Omental fat pad (tissue), 4 donors: ENCODE measurements around the gene ESRRA. TPM values are rescaled to one million over a fixed set of nuclear protein-coding genes. Genes with fewer than 3 reads are reported as not detected.

Experiments used
- ATAC-seq: fragments of 150-250 bp; one replicate; pipeline ENCODE4 v1.9.1; 2016; ENCODE audit warnings: mild to moderate bottlenecking, moderate library complexity; ENCODE audit not compliant: low FRiP score
- DNase-seq: peaks from one replicate; pipeline ENCODE4 v3.0.0-alpha.2; 2019; ENCODE audit warnings: low spot score
- CTCF ChIP-seq, 3 donors: fragments of 450-650 bp; IDR thresholded peaks; one replicate each; pipeline ENCODE4 v1.5.1; 2016 to 2017; ENCODE audit warnings: antibody characterized with exemption in 3 of 3, mild to moderate bottlenecking in 3 of 3, moderate library complexity in 2 of 3
- small RNA-seq: library from RNA; depleted of rRNA; stranded (forward); fragments of <200 nt; gene quantifications from one replicate; pipeline ENCODE3, GENCODE V24; 2016
- total RNA-seq, 4 donors: library from RNA; depleted of rRNA; stranded (reverse); fragments of >200 nt; gene quantifications; one replicate each; pipeline ENCODE4 v1.1.0, GENCODE V29; 2016

The ESRRA gene
- total RNA-seq, 4 donors from 2014 or later = 32.1 to 50.8 (median 44.6) TPM

- no peak for TF ChIP-seq CTCF (IDR thresholded peaks at IDR 0.05)
- ATAC-seq = no peak
- no peak for DNase-seq
These were observed 55.2 kb downstream of the ESRRA start for GRCh38 chr11:64360448-64360921.

- no peak for TF ChIP-seq CTCF (IDR thresholded peaks at IDR 0.05)
- no peak for ATAC-seq
- DNase-seq = no peak
These were observed 56.3 kb downstream of the ESRRA start for GRCh38 chr11:64361659-64362058.

- DNase-seq = no peak
These were observed 57.0 kb downstream of the ESRRA start for GRCh38 chr11:64362339-64362738.

GRCh38 chr11:64364435-64364834 lies 59.1 kb downstream of the ESRRA start:
- TF ChIP-seq CTCF (IDR thresholded peaks at IDR 0.05) = no peak
- no peak for DNase-seq

More at GRCh38 chr11:64362339-64362738, 57.0 kb downstream of the ESRRA start:
- ATAC-seq = no peak
- TF ChIP-seq CTCF (IDR thresholded peaks at IDR 0.05) = no peak

GRCh38 chr11:64364911-64365310 lies 59.6 kb downstream of the ESRRA start:
- DNase-seq (no peak), ATAC-seq (no peak)
- TF ChIP-seq CTCF (IDR thresholded peaks at IDR 0.05) = no peak

More at GRCh38 chr11:64364435-64364834, 59.1 kb downstream of the ESRRA start:
- no peak for ATAC-seq

Small RNA genes within 50 kb of the gene (small RNA-seq; reads per million reads assigned to genes)
- gene MIR7155 = 0.64 reads per million
- gene RF00019 = not detected

Other genes starting within 250 kb of the ESRRA start
- gene MACROD1, start 139.4 kb upstream of the ESRRA start, total RNA-seq = 10 to 100 TPM; 13.8 to 40.9 (median 26.2) TPM
- gene STIP1, start 119.4 kb upstream of the ESRRA start, total RNA-seq = 100 to 1,000 TPM in 2 of 4 donors, 10 to 100 TPM in 2; 73.0 to 174 (median 135) TPM
- 100 to 1,000 TPM in 1 of 4 donors, 10 to 100 TPM in 3; 35.0 to 101 (median 45.6) TPM for gene FERMT3, start 98.8 kb upstream of the ESRRA start, total RNA-seq
- gene TRPT1, start 79.3 kb upstream of the ESRRA start, total RNA-seq = 10 to 100 TPM; 26.3 to 56.6 (median 37.3) TPM
- gene NUDT22, start 79.2 kb upstream of the ESRRA start, total RNA-seq = 10 to 100 TPM; 22.8 to 47.8 (median 38.0) TPM
- 10 to 100 TPM; 19.2 to 25.8 (median 21.6) TPM for gene DNAJC4, start 75.0 kb upstream of the ESRRA start, total RNA-seq
- 100 to 1,000 TPM in 3 of 4 donors, 10 to 100 TPM in 1; 89.2 to 172 (median 149) TPM for gene VEGFB, start 70.9 kb upstream of the ESRRA start, total RNA-seq
- 10 to 100 TPM; 41.8 to 78.5 (median 49.5) TPM for gene FKBP2, start 64.4 kb upstream of the ESRRA start, total RNA-seq
- gene PPP1R14B, start 58.6 kb upstream of the ESRRA start, total RNA-seq = 100 to 1,000 TPM in 1 of 4 donors, 10 to 100 TPM in 3; 95.0 to 140 (median 97.9) TPM
- 10 to 100 TPM; 14.7 to 26.5 (median 19.7) TPM for gene PLCB3, start 54.0 kb upstream of the ESRRA start, total RNA-seq
- 10 to 100 TPM; 47.9 to 89.7 (median 78.8) TPM for gene BAD, start 20.9 kb upstream of the ESRRA start, total RNA-seq
- 10 to 100 TPM in 3 of 4 donors, 1 to 10 TPM in 1; 8.2 to 20.6 (median 12.7) TPM for gene GPR137, start 19.7 kb upstream of the ESRRA start, total RNA-seq
- not detected for gene KCNK4, start 14.2 kb upstream of the ESRRA start, total RNA-seq
- gene CATSPERZ, start 5.2 kb upstream of the ESRRA start, total RNA-seq = not detected
- 100 to 1,000 TPM; 180 to 263 (median 215) TPM for gene TRMT112, start 12.0 kb downstream of the ESRRA start, total RNA-seq
- gene PRDX5, start 12.6 kb downstream of the ESRRA start, total RNA-seq = 100 to 1,000 TPM; 174 to 263 (median 238) TPM
- gene CCDC88B, start 34.7 kb downstream of the ESRRA start, total RNA-seq = 10 to 100 TPM in 2 of 4 donors, 1 to 10 TPM in 2; 6.2 to 24.1 (median 10.3) TPM
- gene RPS6KA4, start 53.6 kb downstream of the ESRRA start, total RNA-seq = 10 to 100 TPM; 15.7 to 64.2 (median 28.1) TPM